SK-N-SH (cell line): ENCODE data around the gene SEMA3A.

Experiments
- CTCF ChIP-seq: fragments of 200-600 bp; sonication (generic); IDR thresholded peaks from 2 replicates; pipeline ENCODE4 v1.6.1; 2017; ENCODE audit warnings: antibody characterized with exemption, mild to moderate bottlenecking, moderate library complexity
- EZH2phosphoT487 ChIP-seq: fragments of 200-600 bp; sonication (generic); IDR thresholded peaks from 2 replicates; pipeline ENCODE4 v1.6.1; 2017; ENCODE audit warnings: low read depth, mixed run types, mild to moderate bottlenecking, antibody characterized with exemption, moderate library complexity, borderline replicate concordance
- GATA2 ChIP-seq: sonication (generic); formaldehyde crosslinking; IDR thresholded peaks from 2 replicates; pipeline ENCODE4 v1.5.0; 2020; ENCODE audit warnings: mild to moderate bottlenecking, missing genetic modification reagents
- MXI1 ChIP-seq: IDR thresholded peaks from 2 replicates; pipeline ENCODE4 v1.6.1; 2012; ENCODE audit warnings: mild to moderate bottlenecking, low read depth, low read length, improper control_type of control experiment
- NFIC ChIP-seq: IDR thresholded peaks from 2 replicates; pipeline ENCODE4 v1.4.0; 2012; ENCODE audit warnings: borderline replicate concordance
- PBX3 ChIP-seq: IDR thresholded peaks from 2 replicates; pipeline ENCODE4; 2012
- POLR2AphosphoS5 ChIP-seq: IDR thresholded peaks from 2 replicates; pipeline ENCODE4 v1.6.1; 2012; ENCODE audit warnings: low read depth, low read length
- RFX5 ChIP-seq: IDR thresholded peaks from 2 replicates; pipeline ENCODE4 v1.6.1; 2012; ENCODE audit warnings: mild to moderate bottlenecking, improper control_type of control experiment, low read length
- SIN3A ChIP-seq: IDR thresholded peaks from 2 replicates; pipeline ENCODE4 v1.6.1; 2012; ENCODE audit warnings: low read depth, mild to moderate bottlenecking, low read length, moderate library complexity, borderline replicate concordance
- USF2 ChIP-seq: fragments of 150-350 bp; IDR thresholded peaks from 2 replicates; pipeline ENCODE4 v1.6.1; 2017; ENCODE audit warnings: antibody characterized with exemption, low read length, low read depth, borderline replicate concordance
- YY1 ChIP-seq: IDR thresholded peaks from 2 replicates; pipeline ENCODE4 v1.4.0; 2012; ENCODE audit warnings: low read depth, mild to moderate bottlenecking

- TF ChIP-seq CTCF (no peak), MXI1 (no peak), YY1 (no peak), RFX5 (no peak), POLR2AphosphoS5 (no peak), SIN3A (no peak), GATA2 (CRISPR knock-in tag) (no peak), NFIC (no peak), EZH2phosphoT487 (no peak), USF2 (no peak), PBX3 (no peak)
Measured at GRCh38 chr7:84110400-84110799, 84.2 kb downstream of the SEMA3A start.
